OCI-LY7 (cell line): ENCODE data around the gene KATNA1. TPM values are rescaled to one million over a fixed set of nuclear protein-coding genes. Genes with fewer than 3 reads are reported as not detected.
A peak's percentile ranks its signal among the peaks of the same experiment; 100 is the strongest.

Source experiments
- BruUV-seq: library from RNA; stranded (reverse); fragments of 400-500 nt; replicated peaks from 2 replicates; lab custom pipeline; 2021; lab: Mats Ljungman, UMichigan
- CTCF ChIA-PET: fragments of 300-600 bp; sonication (Branson Sonifier 250); formaldehyde crosslinking; loops from one replicate; lab custom pipeline; 2022; ENCODE audit warnings: antibody characterized with exemption; ENCODE audit not compliant: unreplicated experiment; lab: Charles Lee
- POLR2A ChIA-PET: fragments of 300-600 bp; sonication (Branson Sonifier 250); formaldehyde crosslinking; loops from one replicate; lab custom pipeline; 2022; ENCODE audit warnings: antibody characterized with exemption; lab: Charles Lee
- DNase-seq: peaks from one replicate; pipeline ENCODE4 v3.0.0-alpha.2; 2015; ENCODE audit warnings: low spot score
- H2AFZ ChIP-seq: fragments of 200-600 bp; sonication (generic), shearing (Covaris generic); 2 replicates; pipeline ENCODE4 v1.6.1; 2014; ENCODE audit warnings: mild to moderate bottlenecking, antibody characterized with exemption, low read length, moderate library complexity
- H3K27ac ChIP-seq: fragments of 200-600 bp; sonication (generic); 2 replicates; pipeline ENCODE4 v1.5.1; 2014; ENCODE audit warnings: mixed run types, low read depth, mild to moderate bottlenecking, moderate library complexity, low read length, inconsistent platforms; ENCODE audit not compliant: poor library complexity, severe bottlenecking
- H3K36me3 ChIP-seq: fragments of 200-600 bp; sonication (generic); 2 replicates; pipeline ENCODE4 v1.6.1; 2014; ENCODE audit warnings: mild to moderate bottlenecking, antibody characterized with exemption, low read length, moderate library complexity, mixed read lengths; ENCODE audit not compliant: insufficient read depth
- H3K4me1 ChIP-seq: fragments of 200-600 bp; sonication (generic); 2 replicates; pipeline ENCODE4 v1.5.1; 2014; ENCODE audit warnings: mild to moderate bottlenecking, low read length; ENCODE audit not compliant: insufficient read depth, poor library complexity, severe bottlenecking
- H3K4me2 ChIP-seq: fragments of 200-600 bp; sonication (generic); 2 replicates; pipeline ENCODE4 v1.6.1; 2014; ENCODE audit warnings: mild to moderate bottlenecking, low read length
- H3K4me3 ChIP-seq: fragments of 200-600 bp; sonication (generic); 2 replicates; pipeline ENCODE4 v1.5.1; 2014; ENCODE audit warnings: mild to moderate bottlenecking, low read depth, low read length; ENCODE audit not compliant: poor library complexity, severe bottlenecking
- H3K79me2 ChIP-seq: fragments of 200-600 bp; sonication (generic); 2 replicates; pipeline ENCODE4 v1.6.1; 2016; ENCODE audit warnings: low read depth, mild to moderate bottlenecking, low read length, moderate library complexity, mixed read lengths; ENCODE audit not compliant: insufficient read depth
- H3K9me2 ChIP-seq: fragments of 200-600 bp; sonication (generic); 2 replicates; pipeline ENCODE4 v1.6.1; 2016; ENCODE audit warnings: mild to moderate bottlenecking, low read length, mixed read lengths; ENCODE audit not compliant: insufficient read depth
- H3K9me3 ChIP-seq: fragments of 200-600 bp; sonication (generic); 2 replicates; pipeline ENCODE4 v1.6.1; 2014; ENCODE audit warnings: mild to moderate bottlenecking, mixed run types, low read length, mixed read lengths
- H4K20me1 ChIP-seq: fragments of 200-600 bp; sonication (generic); 2 replicates; pipeline ENCODE4 v1.6.1; 2014; ENCODE audit warnings: mild to moderate bottlenecking, antibody characterized with exemption, low read length, moderate library complexity, mixed read lengths; ENCODE audit not compliant: insufficient read depth
- EZH2phosphoT487 ChIP-seq: fragments of 200-600 bp; sonication (generic); IDR thresholded peaks from 2 replicates; pipeline ENCODE4 v1.6.1; 2018; ENCODE audit warnings: low read depth, borderline replicate concordance, mild to moderate bottlenecking, mixed run types, antibody characterized with exemption, low read length, moderate library complexity, mixed read lengths
- intact Hi-C: fragments of 100-400 bp; cut with micrococcal nuclease; formaldehyde crosslinking; loops from one replicate; pipeline ENCODE4 v1.10.0; 2022; ENCODE audit not compliant: unreplicated experiment
- total RNA-seq, 2 experiments: library from RNA; depleted of rRNA in 1 of 2; stranded (reverse); fragments of >200 nt in 1 of 2; shearing (Covaris generic) in 1 of 2; gene quantifications; 2 replicates each; pipeline ENCODE4 v1.2.3, GENCODE V29; 2014 to 2022
- TF ChIP-seq, protein P1 (sequence below): fragments of 200-600 bp; sonication (generic); conservative IDR thresholded peaks from 2 replicates; pipeline ENCODE4 v1.5.1; 2014; ENCODE audit warnings: mild to moderate bottlenecking, antibody characterized with exemption, low read length, moderate library complexity, mixed read lengths

Gene KATNA1
- total RNA-seq, 2 experiments from 2014 or later = 35.1 to 36.5 TPM

DNA sequence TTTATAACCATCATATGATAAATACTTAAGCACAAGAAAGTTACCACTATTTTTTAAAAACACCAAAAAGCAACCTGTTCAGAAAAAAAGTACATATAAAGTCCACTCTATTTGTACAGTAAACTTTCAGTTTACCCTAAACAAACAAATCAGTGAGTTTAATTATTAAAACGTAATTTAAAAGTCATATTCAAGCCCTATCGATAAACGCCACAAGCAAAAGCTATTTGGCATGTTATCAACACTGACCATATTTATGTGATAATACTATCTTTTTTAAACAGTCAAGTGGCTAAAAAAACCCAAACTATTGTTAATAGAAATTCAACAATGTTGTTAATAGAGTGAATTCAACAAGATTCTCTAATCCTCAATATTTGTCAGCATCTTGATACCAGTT lies 1.9 kb downstream of the KATNA1 start:
- Histone ChIP-seq H3K4me3 (peak overlapping the region; percentile 84), H3K79me2 (peaks cover 67% of the 10 kb centered on the region), H3K36me3 (peaks cover 23% of the 10 kb centered on the region), H3K27ac (no peak overlapping the region), H3K4me2 (peak overlapping the region; percentile 82), H2AFZ (no peak overlapping the region), H3K9me2 (no peaks in the 10 kb centered on the region), H3K9me3 (no peaks in the 10 kb centered on the region), H4K20me1 (no peaks in the 10 kb centered on the region), H3K4me1 (peaks cover 47% of the 10 kb centered on the region)
- POLR2A ChIA-PET = interaction anchor here (0.6 to 0.7 kb wide), 2 partner anchors 331 to 906 kb away, joined by 3 to 6 read pairs; no protein-coding TSS in a partner anchor
- no peak for DNase-seq
- intact Hi-C loops = loop anchor here (5.0 kb wide), 1 partner anchor 101 kb away; the partner anchor contains the start of genes NUP43 and PCMT1
- CTCF ChIA-PET = no interaction called here
- TF ChIP-seq, protein P1, sequence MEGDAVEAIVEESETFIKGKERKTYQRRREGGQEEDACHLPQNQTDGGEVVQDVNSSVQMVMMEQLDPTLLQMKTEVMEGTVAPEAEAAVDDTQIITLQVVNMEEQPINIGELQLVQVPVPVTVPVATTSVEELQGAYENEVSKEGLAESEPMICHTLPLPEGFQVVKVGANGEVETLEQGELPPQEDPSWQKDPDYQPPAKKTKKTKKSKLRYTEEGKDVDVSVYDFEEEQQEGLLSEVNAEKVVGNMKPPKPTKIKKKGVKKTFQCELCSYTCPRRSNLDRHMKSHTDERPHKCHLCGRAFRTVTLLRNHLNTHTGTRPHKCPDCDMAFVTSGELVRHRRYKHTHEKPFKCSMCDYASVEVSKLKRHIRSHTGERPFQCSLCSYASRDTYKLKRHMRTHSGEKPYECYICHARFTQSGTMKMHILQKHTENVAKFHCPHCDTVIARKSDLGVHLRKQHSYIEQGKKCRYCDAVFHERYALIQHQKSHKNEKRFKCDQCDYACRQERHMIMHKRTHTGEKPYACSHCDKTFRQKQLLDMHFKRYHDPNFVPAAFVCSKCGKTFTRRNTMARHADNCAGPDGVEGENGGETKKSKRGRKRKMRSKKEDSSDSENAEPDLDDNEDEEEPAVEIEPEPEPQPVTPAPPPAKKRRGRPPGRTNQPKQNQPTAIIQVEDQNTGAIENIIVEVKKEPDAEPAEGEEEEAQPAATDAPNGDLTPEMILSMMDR = no peak
- no peak for TF ChIP-seq EZH2phosphoT487
- no TSS peak for BruUV-seq

DNA sequence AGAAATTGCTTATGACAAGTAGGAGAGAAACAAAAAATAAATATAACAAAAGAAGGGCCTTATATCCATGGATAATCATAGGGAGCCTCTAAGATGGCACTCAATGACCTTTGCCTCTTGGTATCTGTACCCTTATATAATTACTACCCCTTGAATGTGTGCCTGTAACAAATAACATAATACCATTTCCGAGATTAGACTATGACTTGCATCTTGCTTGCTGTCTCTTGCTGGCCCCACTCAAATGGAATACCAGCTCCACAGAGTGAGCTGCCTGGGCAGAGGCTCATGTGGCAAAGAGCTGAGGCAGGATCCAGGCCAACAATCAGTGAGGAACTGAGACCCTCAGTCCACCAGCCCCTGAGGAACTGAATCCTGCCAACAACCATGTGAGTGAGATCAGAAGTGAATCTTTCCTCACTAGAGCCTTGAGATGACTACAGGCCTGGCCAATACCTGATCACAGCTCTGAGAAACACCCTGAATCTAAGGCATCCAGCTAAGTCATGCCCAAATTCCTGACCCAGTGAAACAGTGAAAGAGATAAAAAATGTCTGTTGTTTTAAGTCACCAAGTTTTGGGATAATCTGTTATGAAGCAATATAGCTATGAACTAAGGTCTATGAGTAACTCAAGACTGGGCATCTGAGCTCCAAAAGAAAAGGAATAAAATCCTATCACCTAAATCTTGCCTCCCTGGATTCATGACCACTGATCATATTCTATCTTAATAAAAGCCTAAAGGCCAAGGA lies 5.5 kb downstream of the KATNA1 start:
- DNase-seq = no peak
- no peak overlapping the region for H3K4me2 ChIP-seq
- peaks cover 18% of the 10 kb centered on the region for H3K4me1 ChIP-seq
- peaks cover 28% of the 10 kb centered on the region for H3K36me3 ChIP-seq
- H4K20me1 ChIP-seq = no peaks in the 10 kb centered on the region
- intact Hi-C loops = no loop called here
- H3K9me3 ChIP-seq = no peaks in the 10 kb centered on the region
- TF ChIP-seq EZH2phosphoT487 = no peak
- TF ChIP-seq, protein P1 = no peak
- H3K27ac ChIP-seq = no peak overlapping the region
- POLR2A ChIA-PET = interaction anchor here (0.6 to 1.4 kb wide), 4 partner anchors 12 to 75 kb away, joined by 3 to 4 read pairs (median 4); partner anchors contain the start of gene LATS1
- CTCF ChIA-PET = interaction anchor here (0.6 kb wide), 1 partner anchor 68 kb away, joined by 3 read pairs; no protein-coding TSS in a partner anchor
- H3K4me3 ChIP-seq = no peak overlapping the region
- H3K79me2 ChIP-seq = peaks cover 84% of the 10 kb centered on the region
- H3K9me2 ChIP-seq = no peaks in the 10 kb centered on the region
- H2AFZ ChIP-seq = no peak overlapping the region
- no TSS peak for BruUV-seq

DNA sequence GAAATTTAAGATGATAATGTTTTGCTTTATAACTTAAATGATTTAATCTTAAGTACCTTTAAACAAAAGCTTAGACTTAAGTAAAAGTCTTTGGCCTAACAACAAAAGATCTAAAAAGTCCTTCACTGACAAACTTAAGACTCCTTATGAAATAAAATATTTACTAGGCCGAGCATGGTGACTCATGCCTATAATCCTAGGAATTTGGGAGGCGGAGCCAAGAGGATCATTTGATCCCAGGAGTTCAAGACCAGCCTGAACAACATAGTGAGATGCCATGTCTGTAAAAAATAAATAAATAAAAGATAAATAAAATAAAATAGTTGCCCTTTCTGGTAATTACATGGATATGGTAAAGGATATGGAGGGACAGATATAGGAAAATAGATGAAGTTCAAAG lies 12.4 kb downstream of the KATNA1 start:
- Histone ChIP-seq H3K4me1 (no peaks in the 10 kb centered on the region), H3K4me2 (no peak overlapping the region), H3K9me2 (no peaks in the 10 kb centered on the region), H3K9me3 (no peaks in the 10 kb centered on the region), H3K36me3 (peaks cover 60% of the 10 kb centered on the region), H2AFZ (no peak overlapping the region), H3K4me3 (no peak overlapping the region), H3K27ac (no peak overlapping the region), H4K20me1 (no peaks in the 10 kb centered on the region), H3K79me2 (peaks cover 23% of the 10 kb centered on the region)
- POLR2A ChIA-PET = interaction anchor here (0.7 kb wide), 1 partner anchor 189 kb away, joined by 3 read pairs; no protein-coding TSS in a partner anchor
- no TSS peak for BruUV-seq
- CTCF ChIA-PET = no interaction called here
- TF ChIP-seq EZH2phosphoT487 = no peak
- TF ChIP-seq, protein P1 = no peak
- intact Hi-C loops = no loop called here
- DNase-seq = no peak
